Progenitor cell of endocrine pancreas (in vitro differentiated cells): ENCODE results near the gene LENEP. TPM values are rescaled to one million over a fixed set of nuclear protein-coding genes. Genes with fewer than 3 reads are reported as not detected.
A peak's percentile ranks its signal among the peaks of the same experiment; 100 is the strongest.

Experiments
- DNase-seq: peaks from one replicate; pipeline ENCODE4 v3.0.0; 2021; ENCODE audit warnings: low spot score; ENCODE audit not compliant: unreplicated experiment
- H3K27ac Mint-ChIP-seq: 2 replicates; pipeline ENCODE4 v1.8.0; 2021; ENCODE audit warnings: mild to moderate bottlenecking, moderate library complexity, mixed read lengths
- H3K27me3 Mint-ChIP-seq: 2 replicates; pipeline ENCODE4 v1.8.0; 2021; ENCODE audit warnings: mixed read lengths
- H3K36me3 Mint-ChIP-seq: 2 replicates; pipeline ENCODE4 v1.8.0; 2022; ENCODE audit warnings: mixed read lengths; ENCODE audit not compliant: insufficient read depth
- H3K4me1 Mint-ChIP-seq: 2 replicates; pipeline ENCODE4 v1.8.0; 2021; ENCODE audit warnings: low read depth, mixed read lengths
- H3K4me3 Mint-ChIP-seq: 2 replicates; pipeline ENCODE4 v1.8.0; 2021; ENCODE audit warnings: low read depth, mild to moderate bottlenecking, moderate library complexity, mixed read lengths
- H3K9me3 Mint-ChIP-seq: 2 replicates; pipeline ENCODE4 v1.8.0; 2021; ENCODE audit warnings: low read depth, mixed read lengths
- total RNA-seq: library from RNA; stranded (reverse); gene quantifications from 2 replicates; pipeline ENCODE4 v1.2.1, GENCODE V29; 2021
- TF ChIP-seq, protein P1 (sequence below): fragments of 200-600 bp; sonication (generic); IDR thresholded peaks from one replicate; pipeline ENCODE4 v1.5.0; 2021; ENCODE audit warnings: antibody characterized with exemption, mild to moderate bottlenecking; ENCODE audit not compliant: unreplicated experiment

Gene LENEP
- total RNA-seq, 1 donor from 2014 or later = 0.84 TPM

DNA sequence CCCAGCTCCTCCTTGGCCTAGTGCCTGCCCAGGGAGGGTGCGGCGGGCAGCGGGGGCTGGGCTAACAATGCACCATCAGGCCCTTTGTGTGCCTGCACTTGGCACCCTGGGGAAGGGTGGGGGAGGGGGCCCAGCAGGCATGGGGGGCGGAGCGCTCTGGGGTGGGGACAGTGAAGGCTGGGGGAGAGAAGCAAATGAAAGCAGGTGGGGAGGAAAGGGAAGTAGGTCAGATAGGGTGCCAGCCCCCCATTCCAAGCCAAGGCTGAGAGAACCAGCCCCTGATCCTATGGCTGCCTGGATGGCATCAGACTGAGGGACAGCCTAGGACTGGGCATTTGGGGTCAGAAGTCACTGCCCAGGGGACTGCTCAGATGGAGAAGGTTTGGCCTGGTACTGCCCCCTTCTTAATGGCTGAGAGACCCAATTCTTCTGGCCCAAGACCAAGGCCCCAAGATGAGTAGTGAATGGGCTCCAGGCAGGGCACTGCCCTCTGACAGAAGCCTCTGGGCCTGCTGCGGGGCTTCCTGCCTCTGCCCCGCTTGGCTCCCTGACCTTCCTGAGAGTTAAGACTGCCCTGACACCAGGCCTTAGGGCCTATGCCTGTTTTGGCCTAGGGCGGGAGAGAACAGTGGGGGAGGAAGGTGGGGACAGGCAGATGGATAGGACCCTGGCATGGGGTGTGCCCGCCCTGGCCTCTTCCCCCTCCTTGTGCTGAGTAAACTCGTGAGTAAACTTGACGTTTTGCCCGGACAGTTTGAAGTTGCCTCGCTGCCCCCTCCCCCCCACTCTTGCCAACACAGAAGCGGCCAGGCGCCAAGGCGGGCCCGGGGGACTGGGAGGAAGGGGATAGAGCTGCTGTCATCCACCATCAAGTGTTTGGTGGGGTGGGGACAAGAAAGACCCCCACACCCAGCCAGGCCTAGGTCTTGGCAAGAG is 12.0 kb downstream of the LENEP start:
- no peak for DNase-seq
- Mint-ChIP-seq H3K27ac (no peak overlapping the region), H3K27me3 (no peaks in the 10 kb centered on the region), H3K9me3 (no peaks in the 10 kb centered on the region), H3K36me3 (no peaks in the 10 kb centered on the region), H3K4me1 (peaks cover 13% of the 10 kb centered on the region), H3K4me3 (peak overlapping the region; percentile 53)
- TF ChIP-seq, protein P1, sequence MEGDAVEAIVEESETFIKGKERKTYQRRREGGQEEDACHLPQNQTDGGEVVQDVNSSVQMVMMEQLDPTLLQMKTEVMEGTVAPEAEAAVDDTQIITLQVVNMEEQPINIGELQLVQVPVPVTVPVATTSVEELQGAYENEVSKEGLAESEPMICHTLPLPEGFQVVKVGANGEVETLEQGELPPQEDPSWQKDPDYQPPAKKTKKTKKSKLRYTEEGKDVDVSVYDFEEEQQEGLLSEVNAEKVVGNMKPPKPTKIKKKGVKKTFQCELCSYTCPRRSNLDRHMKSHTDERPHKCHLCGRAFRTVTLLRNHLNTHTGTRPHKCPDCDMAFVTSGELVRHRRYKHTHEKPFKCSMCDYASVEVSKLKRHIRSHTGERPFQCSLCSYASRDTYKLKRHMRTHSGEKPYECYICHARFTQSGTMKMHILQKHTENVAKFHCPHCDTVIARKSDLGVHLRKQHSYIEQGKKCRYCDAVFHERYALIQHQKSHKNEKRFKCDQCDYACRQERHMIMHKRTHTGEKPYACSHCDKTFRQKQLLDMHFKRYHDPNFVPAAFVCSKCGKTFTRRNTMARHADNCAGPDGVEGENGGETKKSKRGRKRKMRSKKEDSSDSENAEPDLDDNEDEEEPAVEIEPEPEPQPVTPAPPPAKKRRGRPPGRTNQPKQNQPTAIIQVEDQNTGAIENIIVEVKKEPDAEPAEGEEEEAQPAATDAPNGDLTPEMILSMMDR = no peak

DNA sequence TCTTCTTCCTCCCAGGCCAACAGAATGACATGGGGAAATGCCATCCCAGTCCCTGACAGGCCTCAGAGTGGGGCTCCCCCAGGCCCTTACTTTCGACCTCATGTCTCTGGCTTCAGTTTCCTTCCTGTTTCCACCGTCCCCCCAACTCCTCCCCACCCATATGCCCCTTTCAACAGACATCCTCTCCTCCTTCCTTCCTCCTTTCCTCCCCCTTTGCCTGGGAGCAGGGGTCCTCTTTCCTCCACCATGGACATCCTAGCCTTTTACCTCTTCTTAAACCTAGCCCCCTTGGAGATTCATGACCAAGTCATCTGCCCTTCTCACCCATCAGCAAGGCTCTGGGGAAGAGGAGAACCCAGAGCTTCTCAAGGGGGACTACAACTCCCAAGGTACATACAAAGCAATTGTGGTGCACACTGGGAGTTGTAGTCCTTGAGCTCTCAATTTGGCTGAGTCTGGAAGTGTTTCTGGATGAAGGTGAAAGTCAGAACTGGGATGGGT is 13.3 kb downstream of the LENEP start:
- Mint-ChIP-seq H3K4me3 (peak overlapping the region; percentile 50), H3K4me1 (peaks cover 13% of the 10 kb centered on the region), H3K27ac (no peak overlapping the region), H3K36me3 (no peaks in the 10 kb centered on the region), H3K9me3 (no peaks in the 10 kb centered on the region), H3K27me3 (no peaks in the 10 kb centered on the region)
- TF ChIP-seq, protein P1 = no peak
- no peak for DNase-seq

DNA sequence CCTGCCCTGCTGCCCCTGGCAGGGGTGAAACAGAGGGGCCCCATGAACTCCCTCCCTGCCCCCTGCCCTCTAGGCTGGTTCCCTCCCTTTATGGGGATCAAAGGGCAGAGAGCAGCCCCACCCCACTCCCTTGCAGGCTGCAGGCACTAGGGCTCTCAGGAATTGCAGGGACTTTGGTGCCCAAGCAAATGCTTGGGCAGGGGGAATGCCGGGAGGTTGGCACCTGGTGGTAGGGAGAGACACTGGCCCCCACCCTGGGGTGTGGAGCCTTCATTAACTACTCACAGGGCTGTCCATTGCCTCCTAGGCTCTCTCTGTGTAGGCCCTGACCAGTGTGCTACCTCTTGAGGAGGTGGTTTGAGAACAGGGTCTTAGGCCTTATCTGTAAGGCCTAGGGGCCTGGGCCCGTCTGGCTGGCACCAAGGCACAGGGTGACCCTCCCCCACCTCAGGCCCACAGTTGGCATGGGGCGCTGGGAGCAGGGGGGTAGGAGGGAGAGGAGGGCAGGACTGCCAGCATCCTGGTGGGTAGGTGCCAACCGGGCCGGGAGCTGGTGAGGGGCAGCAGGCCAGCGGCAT is 14.0 kb downstream of the LENEP start:
- Mint-ChIP-seq H3K4me3 (no peak overlapping the region), H3K36me3 (no peaks in the 10 kb centered on the region), H3K27ac (no peak overlapping the region), H3K9me3 (no peaks in the 10 kb centered on the region), H3K27me3 (no peaks in the 10 kb centered on the region), H3K4me1 (peaks cover 13% of the 10 kb centered on the region)
- TF ChIP-seq, protein P1 = no peak
- DNase-seq = no peak

DNA sequence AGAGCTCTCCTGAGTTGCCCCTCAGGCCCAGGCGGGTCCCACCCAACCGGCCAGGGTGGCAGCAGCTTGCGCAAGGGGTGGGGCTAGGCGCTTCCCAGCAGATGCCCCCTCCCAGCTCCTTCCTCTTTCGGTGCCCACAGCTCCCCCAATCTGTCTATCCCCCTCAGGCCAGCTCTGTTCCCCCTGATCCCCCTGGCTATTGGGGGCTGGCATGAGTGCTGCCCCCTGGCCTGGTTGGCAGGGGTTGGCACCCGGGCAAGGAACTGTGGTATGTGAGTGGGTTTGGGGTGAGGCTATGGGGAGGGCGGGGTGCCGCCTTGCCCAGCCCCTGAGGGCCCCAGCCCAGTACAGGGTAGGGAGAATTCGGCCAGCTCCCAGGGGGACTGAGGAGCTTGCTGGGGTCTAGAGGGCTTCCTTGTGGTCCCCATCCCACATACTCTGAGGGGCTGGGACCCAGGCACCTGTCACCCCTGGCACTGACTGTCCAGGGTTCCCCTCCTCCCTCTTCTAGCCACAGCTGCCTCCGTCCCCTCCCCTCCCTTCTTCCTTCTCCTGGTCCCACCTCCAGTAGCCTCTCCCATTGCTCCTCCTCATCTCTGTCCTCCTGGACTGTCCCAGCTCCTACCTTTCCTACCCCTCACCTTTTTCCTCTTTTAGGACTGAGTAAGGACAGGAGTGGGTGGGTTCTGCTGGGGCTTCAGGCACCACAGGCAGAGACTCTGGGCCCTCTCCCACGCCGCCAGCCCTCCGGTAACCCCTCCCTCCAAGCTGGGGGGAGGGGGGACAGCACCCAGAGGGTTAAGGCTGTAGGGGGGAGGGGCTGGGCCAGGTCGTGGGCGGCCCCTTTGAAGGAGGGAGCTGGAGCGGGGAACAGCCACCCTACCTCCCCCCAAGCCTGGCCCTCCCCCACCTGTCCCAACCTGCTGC is 14.9 kb downstream of the LENEP start:
- H3K9me3 Mint-ChIP-seq = no peaks in the 10 kb centered on the region
- no peak overlapping the region for H3K27ac Mint-ChIP-seq
- TF ChIP-seq, protein P1 = no peak
- no peak for DNase-seq
- no peak overlapping the region for H3K4me3 Mint-ChIP-seq
- H3K36me3 Mint-ChIP-seq = no peaks in the 10 kb centered on the region
- peaks cover 13% of the 10 kb centered on the region for H3K4me1 Mint-ChIP-seq
- H3K27me3 Mint-ChIP-seq = no peaks in the 10 kb centered on the region
